Measurements from ENCODE around the gene CNTFR. TPM values are rescaled to one million over a fixed set of nuclear protein-coding genes. Genes with fewer than 3 reads are reported as not detected.
A peak's percentile ranks its signal among the peaks of the same experiment; 100 is the strongest.

CNTFR gene
- total and polyA plus RNA-seq, 10 of the 15 experiments (the other 5 are each of a cell fraction or from before 2014, with no cell fraction given): not detected

DNA sequence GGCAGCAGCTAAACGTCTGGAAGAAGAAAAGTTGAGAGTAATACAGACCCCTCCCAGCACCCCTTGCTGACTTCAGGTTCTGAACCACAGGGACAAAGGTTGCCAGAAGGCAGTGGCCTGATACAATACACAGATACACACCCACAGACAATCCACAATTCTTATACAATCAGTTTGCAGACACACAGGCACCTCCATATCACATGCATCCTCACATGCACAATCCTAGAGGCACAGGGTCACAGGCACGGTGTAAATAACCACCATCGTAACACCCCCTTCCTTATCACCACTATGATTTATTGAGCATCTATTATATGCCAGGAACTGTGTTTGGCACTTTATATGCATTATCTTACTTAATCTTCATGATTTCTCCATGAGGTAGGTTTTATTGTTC, 8.2 kb downstream of the CNTFR start:
- H3K27me3 ChIP-seq (replicated peaks in 1 of 2; ENCODE audit: control insufficient read depth in 2 of 2, insufficient read depth in 2 of 2, low read length in 1 of 2): peaks cover 23 to 32% of the 10 kb centered on the region in 2 experiments
- ATAC-seq (no peak), DNase-seq (ENCODE audit: low read depth, low spot score) (no peak), FAIRE-seq (no peak)
- ChIA-PET SMC1A (ENCODE audit: uncharacterized antibody, unreplicated experiment) (no interaction called here), CTCF (interaction anchor here (0.6 to 1.4 kb wide), 2 partner anchors 10 to 404 kb away, joined by 3 to 5 read pairs; no protein-coding TSS in a partner anchor), POLR2A (no interaction called here), RAD21 (ENCODE audit: unreplicated experiment) (no interaction called here)
- H3K36me3 ChIP-seq (ENCODE audit: control insufficient read depth in 2 of 2, insufficient read depth in 2 of 2, low read length in 1 of 2): no peaks in the 10 kb centered on the region
- in situ Hi-C loops (cut with MboI): no loop called here
- no peak overlapping the region for H3K27ac ChIP-seq (ENCODE audit: control insufficient read depth, insufficient read depth)
- no peak overlapping the region for H3K9ac ChIP-seq (ENCODE audit: control insufficient read depth, insufficient read depth, low read length)
- H3K9me3 ChIP-seq (replicated peaks; ENCODE audit: control insufficient read depth, insufficient read depth, low read length): no peaks in the 10 kb centered on the region
- intact Hi-C loops (cut with micrococcal nuclease; ENCODE audit: unreplicated experiment): no loop called here
- H3K4me3 ChIP-seq: no peak overlapping the region
- no peak for TF ChIP-seq RB1 (IDR thresholded peaks at IDR 0.05; ENCODE audit: borderline replicate concordance)
- H4K20me1 ChIP-seq (ENCODE audit: control insufficient read depth, insufficient read depth): peaks cover 5% of the 10 kb centered on the region
- no peak overlapping the region for H3K4me2 ChIP-seq (ENCODE audit: control insufficient read depth, insufficient read depth)
- 57% methylated on average over 3 of the region's 3 CpGs for WGBS (ENCODE audit: insufficient coverage, insufficient replicate concordance, low lambda C conversion rate, missing lambda C conversion rate)
- H2AFZ ChIP-seq (ENCODE audit: control insufficient read depth, low read depth, low read length): no peak overlapping the region
- H3K4me1 ChIP-seq (ENCODE audit: control insufficient read depth, insufficient read depth, low read length): no peaks in the 10 kb centered on the region
- no peaks in the 10 kb centered on the region for H3K79me2 ChIP-seq (ENCODE audit: control insufficient read depth, insufficient read depth, low read length)
- no TSS peak for BruUV-seq (replicated peaks)

DNA sequence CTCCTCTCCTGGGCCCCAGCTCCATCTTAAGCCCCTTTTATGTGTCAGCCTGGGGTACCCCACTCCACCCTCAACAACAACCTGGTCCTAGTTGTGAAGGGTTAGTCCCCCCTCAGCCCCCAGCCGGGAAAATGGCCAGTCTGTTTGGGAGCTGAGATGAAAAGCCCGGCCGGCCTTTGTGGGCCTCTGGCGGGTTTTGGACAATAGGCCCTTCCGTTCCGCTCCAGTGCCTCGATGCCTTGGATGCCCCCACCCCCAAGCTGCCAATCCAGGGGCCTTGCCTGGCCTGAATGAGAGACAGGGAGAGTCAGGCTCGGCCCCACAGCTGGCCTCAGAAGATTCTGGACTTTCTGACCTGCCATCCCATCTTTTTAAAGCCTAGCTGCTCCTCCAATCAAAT, 9.2 kb downstream of the CNTFR start:
- no peak for FAIRE-seq
- WGBS (ENCODE audit: insufficient coverage, insufficient replicate concordance, low lambda C conversion rate, missing lambda C conversion rate): 11% methylated on average over 8 of the region's 8 CpGs
- Histone ChIP-seq H3K4me2 (ENCODE audit: control insufficient read depth, insufficient read depth) (no peak overlapping the region), H2AFZ (ENCODE audit: control insufficient read depth, low read depth, low read length) (no peak overlapping the region), H3K4me3 (no peak overlapping the region), H3K36me3 (ENCODE audit: control insufficient read depth in 2 of 2, insufficient read depth in 2 of 2, low read length in 1 of 2) (no peaks in the 10 kb centered on the region), H3K4me1 (ENCODE audit: control insufficient read depth, insufficient read depth, low read length) (no peaks in the 10 kb centered on the region), H3K27ac (ENCODE audit: control insufficient read depth, insufficient read depth) (no peak overlapping the region), H4K20me1 (ENCODE audit: control insufficient read depth, insufficient read depth) (peaks cover 6% of the 10 kb centered on the region), H3K9me3 (replicated peaks; ENCODE audit: control insufficient read depth, insufficient read depth, low read length) (no peaks in the 10 kb centered on the region), H3K9ac (ENCODE audit: control insufficient read depth, insufficient read depth, low read length) (no peak overlapping the region), H3K79me2 (ENCODE audit: control insufficient read depth, insufficient read depth, low read length) (no peaks in the 10 kb centered on the region), H3K27me3 (replicated peaks in 1 of 2; ENCODE audit: control insufficient read depth in 2 of 2, insufficient read depth in 2 of 2, low read length in 1 of 2) (peaks cover 20 to 27% of the 10 kb centered on the region in 2 experiments)
- RAD21 ChIA-PET (ENCODE audit: unreplicated experiment): interaction anchor here (0.7 kb wide), 1 partner anchor 177 kb away, joined by 3 read pairs; no protein-coding TSS in a partner anchor
- no peak for ATAC-seq
- intact Hi-C loops (cut with micrococcal nuclease; ENCODE audit: unreplicated experiment): no loop called here
- no TSS peak for BruUV-seq (replicated peaks)
- SMC1A ChIA-PET (ENCODE audit: uncharacterized antibody, unreplicated experiment): no interaction called here
- in situ Hi-C loops (cut with MboI): no loop called here
- CTCF ChIA-PET: no interaction called here
- TF ChIP-seq TCF12 (IDR thresholded peaks at IDR 0.05; ENCODE audit: low read depth, low read length): no peak
- peak; percentile 63; the same call in 1 of the 2 replicates for TF ChIP-seq PAX5 (IDR thresholded peaks at IDR 0.05; ENCODE audit: borderline replicate concordance, low read depth, low read length)
- no peak for TF ChIP-seq JUNB (IDR thresholded peaks at IDR 0.05)
- POLR2A ChIA-PET: no interaction called here
- DNase-seq (ENCODE audit: low read depth, low spot score): no peak
